Astrocyte (in vitro differentiated cells and primary cell): ENCODE data around the gene NFAT5.

ENCODE experiments used
- EZH2 ChIP-seq: IDR thresholded peaks from 2 replicates; pipeline ENCODE4 v1.6.1; 2012; ENCODE audit warnings: mild to moderate bottlenecking, low read length, inconsistent platforms; ENCODE audit not compliant: insufficient read depth
- TF ChIP-seq, protein P1 (sequence below): IDR thresholded peaks from 2 replicates; pipeline ENCODE4 v1.5.1; 2011; ENCODE audit warnings: low read depth, mild to moderate bottlenecking, inconsistent platforms, low read length, moderate library complexity; ENCODE audit not compliant: insufficient read depth

GRCh38 chr16:69741519-69741918, 175.8 kb downstream of the NFAT5 start:
- TF ChIP-seq, protein P1, sequence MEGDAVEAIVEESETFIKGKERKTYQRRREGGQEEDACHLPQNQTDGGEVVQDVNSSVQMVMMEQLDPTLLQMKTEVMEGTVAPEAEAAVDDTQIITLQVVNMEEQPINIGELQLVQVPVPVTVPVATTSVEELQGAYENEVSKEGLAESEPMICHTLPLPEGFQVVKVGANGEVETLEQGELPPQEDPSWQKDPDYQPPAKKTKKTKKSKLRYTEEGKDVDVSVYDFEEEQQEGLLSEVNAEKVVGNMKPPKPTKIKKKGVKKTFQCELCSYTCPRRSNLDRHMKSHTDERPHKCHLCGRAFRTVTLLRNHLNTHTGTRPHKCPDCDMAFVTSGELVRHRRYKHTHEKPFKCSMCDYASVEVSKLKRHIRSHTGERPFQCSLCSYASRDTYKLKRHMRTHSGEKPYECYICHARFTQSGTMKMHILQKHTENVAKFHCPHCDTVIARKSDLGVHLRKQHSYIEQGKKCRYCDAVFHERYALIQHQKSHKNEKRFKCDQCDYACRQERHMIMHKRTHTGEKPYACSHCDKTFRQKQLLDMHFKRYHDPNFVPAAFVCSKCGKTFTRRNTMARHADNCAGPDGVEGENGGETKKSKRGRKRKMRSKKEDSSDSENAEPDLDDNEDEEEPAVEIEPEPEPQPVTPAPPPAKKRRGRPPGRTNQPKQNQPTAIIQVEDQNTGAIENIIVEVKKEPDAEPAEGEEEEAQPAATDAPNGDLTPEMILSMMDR, result no peak
- no peak for TF ChIP-seq EZH2
